ENCODE data around the gene DST.

DNA sequence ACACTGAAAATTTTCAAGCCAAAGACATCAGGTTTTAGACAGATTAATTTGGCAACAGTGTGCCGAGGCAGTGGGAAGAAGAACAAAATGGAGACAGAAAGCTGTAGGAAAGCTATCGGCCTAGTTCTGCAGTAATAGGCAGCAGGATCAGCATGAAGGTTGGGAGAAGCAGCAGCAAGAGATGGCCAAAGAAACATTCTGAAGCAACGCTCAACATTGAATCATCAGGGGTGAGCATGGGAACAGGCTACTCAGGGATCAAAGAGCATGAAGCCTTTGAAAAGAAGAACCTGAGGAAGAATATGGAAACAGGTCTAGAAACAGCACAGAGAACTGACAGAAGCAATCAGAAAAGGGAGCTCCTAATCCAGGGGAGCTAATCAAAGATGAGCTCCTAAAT, 7.1 kb upstream of the DST start:
- TF ChIP-seq CTCF (conservative IDR thresholded peaks at IDR 0.05; ENCODE audit: low read length) (no peak), EZH2phosphoT487 (IDR thresholded peaks at IDR 0.05; ENCODE audit: borderline replicate concordance) (no peak)

All from Loucy (cell line).